HepG2 (cell line): ENCODE measurements around the gene CITED2. TPM values are rescaled to one million over a fixed set of nuclear protein-coding genes. Genes with fewer than 3 reads are reported as not detected.
A peak's percentile ranks its signal among the peaks of the same experiment; 100 is the strongest.

Source experiments
- ASH2L ChIP-seq: fragments of 300-600, 200-600 bp; sonication (generic); IDR thresholded peaks from 2 replicates; pipeline ENCODE4 v1.7.0; 2017; ENCODE audit warnings: low read depth, mild to moderate bottlenecking, moderate library complexity, mixed read lengths, low read length; ENCODE audit not compliant: insufficient read length
- MTA1 ChIP-seq: sonication (generic); formaldehyde crosslinking; IDR thresholded peaks from 2 replicates; pipeline ENCODE4 v1.4.0; 2020; ENCODE audit warnings: missing genetic modification reagents, mild to moderate bottlenecking, borderline replicate concordance
- POLR2G ChIP-seq: fragments of 200-400 bp; formaldehyde crosslinking; IDR thresholded peaks from 2 replicates; pipeline ENCODE4 v1.6.1; 2018; ENCODE audit warnings: mild to moderate bottlenecking, low read depth, low read length, moderate library complexity
- RAD21 ChIP-seq: fragments of 450-650 bp; formaldehyde crosslinking; IDR thresholded peaks from 2 replicates; pipeline ENCODE4 v1.5.0; 2020; ENCODE audit warnings: mild to moderate bottlenecking
- SALL2 ChIP-seq: sonication (generic); formaldehyde crosslinking; IDR thresholded peaks from 2 replicates; pipeline ENCODE4 v1.8.1; 2023; ENCODE audit warnings: mild to moderate bottlenecking, missing genetic modification reagents, inconsistent platforms
- SAP130 ChIP-seq: IDR thresholded peaks from 2 replicates; pipeline ENCODE4 v1.6.1; 2016; ENCODE audit warnings: low read depth
- SOX6 ChIP-seq, 2 experiments: fragments of 450-650 bp in 1 of 2; sonication (generic) in 1 of 2; formaldehyde crosslinking in 1 of 2; IDR thresholded peaks; 2 replicates each; pipeline versions ENCODE4 v1.4.0 to v1.6.1; 2017 to 2020; ENCODE audit warnings: antibody characterized with exemption in 1 of 2, mild to moderate bottlenecking in 1 of 2, missing genetic modification reagents in 1 of 2
- YY1 ChIP-seq: IDR thresholded peaks from 2 replicates; pipeline ENCODE4 v1.6.1; 2011; ENCODE audit warnings: low read length, low read depth, moderate library complexity, mild to moderate bottlenecking; ENCODE audit not compliant: insufficient read depth, insufficient replicate concordance
- ZNF501 ChIP-seq: sonication (generic); formaldehyde crosslinking; IDR thresholded peaks from 2 replicates; pipeline ENCODE4 v1.5.1; 2020; ENCODE audit warnings: mild to moderate bottlenecking, moderate library complexity, missing genetic modification reagents
- ZNF563 ChIP-seq: sonication (generic); formaldehyde crosslinking; IDR thresholded peaks from 2 replicates; pipeline ENCODE4 v1.8.0; 2022; ENCODE audit warnings: mild to moderate bottlenecking, moderate library complexity, missing genetic modification reagents
- ZNF850 ChIP-seq: sonication (generic); formaldehyde crosslinking; conservative IDR thresholded peaks from 2 replicates; pipeline ENCODE4 v1.9.0; 2021; ENCODE audit warnings: mild to moderate bottlenecking, missing genetic modification reagents
- polyA plus RNA-seq, 8 experiments: library from polyadenylated mRNA; depleted of rRNA in 3 of 8; stranded (reverse) in 7 of 8; unstranded in 1 of 8; fragments of >200 nt; fragmentation: Illumina TruSeq in 4 of 8; extraction: Trizol in 4 of 8; gene quantifications; 2 replicates each; pipeline versions ENCODE4 v1.2.1 to v1.2.3, GENCODE V29; 2011 to 2016; ENCODE audit warnings: low read depth in 4 of 8, missing spikeins in 1 of 8, mixed read lengths in 1 of 8; ENCODE audit not compliant: insufficient read depth in 1 of 8
- total RNA-seq, 5 experiments: library from RNA; depleted of rRNA; stranded (reverse); fragments of >200 nt; fragmentation: Illumina TruSeq; extraction: Trizol; gene quantifications; 2 replicates each; pipeline ENCODE4 v1.2.3, GENCODE V29; 2016; ENCODE audit warnings: low read depth in 1 of 5
- TF ChIP-seq, protein P1 (sequence below): sonication (generic); formaldehyde crosslinking; conservative IDR thresholded peaks from 2 replicates; pipeline ENCODE4 v1.4.0; 2020; ENCODE audit warnings: missing genetic modification reagents
- TF ChIP-seq, protein P2 (sequence below): sonication (generic); formaldehyde crosslinking; IDR thresholded peaks from 2 replicates; pipeline ENCODE4 v1.4.0; 2020; ENCODE audit warnings: missing genetic modification reagents, mild to moderate bottlenecking, borderline replicate concordance
- TF ChIP-seq, protein P3 (sequence below): sonication (generic); formaldehyde crosslinking; IDR thresholded peaks from 2 replicates; pipeline ENCODE4 v1.8.1; 2023; ENCODE audit warnings: mild to moderate bottlenecking, missing genetic modification reagents
- TF ChIP-seq, protein P4 (sequence below): sonication (generic); formaldehyde crosslinking; IDR thresholded peaks from 2 replicates; pipeline ENCODE4 v1.4.0; 2020; ENCODE audit warnings: missing genetic modification reagents; ENCODE audit errors: not compliant biosample characterization
- TF ChIP-seq, protein P5 (sequence below): sonication (generic); formaldehyde crosslinking; IDR thresholded peaks from 2 replicates; pipeline ENCODE4 v1.4.0; 2020; ENCODE audit warnings: missing genetic modification reagents
- TF ChIP-seq, protein P6 (sequence below): sonication (generic); formaldehyde crosslinking; IDR thresholded peaks from 2 replicates; pipeline ENCODE4 v1.4.0; 2020; ENCODE audit warnings: mild to moderate bottlenecking, missing genetic modification reagents

CITED2 gene
- total and polyA plus RNA-seq, 2 of the 13 experiments (the other 11 are each of a cell fraction or from before 2014, with no cell fraction given): 17.6 to 57.2 TPM

DNA sequence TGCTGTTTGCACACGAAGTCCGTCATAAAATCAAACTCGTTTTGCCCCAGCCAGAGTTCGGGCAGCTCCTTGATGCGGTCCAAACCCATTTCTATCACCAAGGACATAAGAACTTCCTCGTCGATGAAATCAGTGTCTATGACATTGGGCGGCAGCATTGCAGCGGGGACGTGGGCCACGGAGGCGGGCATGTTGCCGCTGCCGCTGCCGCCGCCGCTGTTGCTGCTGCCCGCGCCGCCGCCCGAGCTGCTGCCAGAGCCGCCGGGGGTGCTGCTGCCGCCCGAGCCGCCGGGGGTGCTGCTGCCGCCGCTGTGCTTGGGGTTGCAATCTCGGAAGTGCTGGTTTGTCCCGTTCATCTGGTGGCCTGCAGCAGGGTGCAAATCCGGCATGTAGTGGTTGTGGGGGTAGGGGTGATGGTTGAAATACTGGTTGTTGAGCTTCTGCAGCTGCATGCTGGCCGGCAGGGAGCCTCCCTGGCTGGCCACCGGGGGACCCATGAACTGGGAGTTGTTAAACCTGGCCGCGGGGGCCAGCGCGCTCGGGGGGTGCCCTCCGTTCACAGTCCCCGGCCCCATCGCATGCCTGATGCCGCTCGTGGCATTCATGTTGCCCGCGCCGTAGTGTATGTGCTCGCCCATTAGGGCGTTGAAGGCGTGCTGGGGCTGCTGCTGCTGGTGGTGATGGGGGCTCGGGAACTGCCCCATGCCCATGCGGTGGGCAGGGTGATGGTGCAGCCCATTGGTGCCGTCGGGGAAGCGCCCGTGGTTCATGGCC, 1.1 kb downstream of the CITED2 start (continued):
- no peak for TF ChIP-seq ZNF850 (CRISPR knock-in tag)
- TF ChIP-seq RAD21: peak; percentile 71
- TF ChIP-seq, protein P1, sequence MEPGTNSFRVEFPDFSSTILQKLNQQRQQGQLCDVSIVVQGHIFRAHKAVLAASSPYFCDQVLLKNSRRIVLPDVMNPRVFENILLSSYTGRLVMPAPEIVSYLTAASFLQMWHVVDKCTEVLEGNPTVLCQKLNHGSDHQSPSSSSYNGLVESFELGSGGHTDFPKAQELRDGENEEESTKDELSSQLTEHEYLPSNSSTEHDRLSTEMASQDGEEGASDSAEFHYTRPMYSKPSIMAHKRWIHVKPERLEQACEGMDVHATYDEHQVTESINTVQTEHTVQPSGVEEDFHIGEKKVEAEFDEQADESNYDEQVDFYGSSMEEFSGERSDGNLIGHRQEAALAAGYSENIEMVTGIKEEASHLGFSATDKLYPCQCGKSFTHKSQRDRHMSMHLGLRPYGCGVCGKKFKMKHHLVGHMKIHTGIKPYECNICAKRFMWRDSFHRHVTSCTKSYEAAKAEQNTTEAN: peak; percentile 52; the same call in 1 of the 2 replicates
- TF ChIP-seq, protein P2, sequence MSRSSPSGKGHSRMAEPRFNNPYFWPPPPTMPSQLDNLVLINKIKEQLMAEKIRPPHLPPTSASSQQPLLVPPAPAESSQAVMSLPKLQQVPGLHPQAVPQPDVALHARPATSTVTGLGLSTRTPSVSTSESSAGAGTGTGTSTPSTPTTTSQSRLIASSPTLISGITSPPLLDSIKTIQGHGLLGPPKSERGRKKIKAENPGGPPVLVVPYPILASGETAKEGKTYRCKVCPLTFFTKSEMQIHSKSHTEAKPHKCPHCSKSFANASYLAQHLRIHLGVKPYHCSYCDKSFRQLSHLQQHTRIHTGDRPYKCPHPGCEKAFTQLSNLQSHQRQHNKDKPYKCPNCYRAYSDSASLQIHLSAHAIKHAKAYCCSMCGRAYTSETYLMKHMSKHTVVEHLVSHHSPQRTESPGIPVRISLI (CRISPR knock-in tag): peak; percentile 30; the same call in 1 of the 2 replicates
- TF ChIP-seq MTA1 (CRISPR knock-in tag): peak; percentile 25; the same call in 1 of the 2 replicates
- TF ChIP-seq, protein P3, sequence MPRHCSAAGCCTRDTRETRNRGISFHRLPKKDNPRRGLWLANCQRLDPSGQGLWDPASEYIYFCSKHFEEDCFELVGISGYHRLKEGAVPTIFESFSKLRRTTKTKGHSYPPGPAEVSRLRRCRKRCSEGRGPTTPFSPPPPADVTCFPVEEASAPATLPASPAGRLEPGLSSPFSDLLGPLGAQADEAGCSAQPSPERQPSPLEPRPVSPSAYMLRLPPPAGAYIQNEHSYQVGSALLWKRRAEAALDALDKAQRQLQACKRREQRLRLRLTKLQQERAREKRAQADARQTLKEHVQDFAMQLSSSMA (CRISPR knock-in tag): peak; percentile 76; the same call in 1 of the 2 replicates
- TF ChIP-seq POLR2G: no peak; the same call in none of the 2 replicates
- peak; percentile 86 for TF ChIP-seq ASH2L
- peak; percentile 52; the same call in 1 of the 2 replicates for TF ChIP-seq SALL2 (CRISPR knock-in tag)
- TF ChIP-seq, protein P4, sequence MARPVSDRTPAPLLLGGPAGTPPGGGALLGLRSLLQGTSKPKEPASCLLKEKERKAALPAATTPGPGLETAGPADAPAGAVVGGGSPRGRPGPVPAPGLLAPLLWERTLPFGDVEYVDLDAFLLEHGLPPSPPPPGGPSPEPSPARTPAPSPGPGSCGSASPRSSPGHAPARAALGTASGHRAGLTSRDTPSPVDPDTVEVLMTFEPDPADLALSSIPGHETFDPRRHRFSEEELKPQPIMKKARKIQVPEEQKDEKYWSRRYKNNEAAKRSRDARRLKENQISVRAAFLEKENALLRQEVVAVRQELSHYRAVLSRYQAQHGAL (CRISPR knock-in tag): peak; percentile 74
- TF ChIP-seq ZNF501 (CRISPR knock-in tag): no peak
- peak; percentile 53 for TF ChIP-seq SAP130
- TF ChIP-seq ZNF563: peak; percentile 57; the same call in 1 of the 2 replicates
- no peak for TF ChIP-seq SOX6 (IDR thresholded peaks at IDR 0.05)
- no peak for TF ChIP-seq SOX6 (CRISPR knock-in tag; IDR thresholded peaks at IDR 0.05)
- TF ChIP-seq, protein P5, sequence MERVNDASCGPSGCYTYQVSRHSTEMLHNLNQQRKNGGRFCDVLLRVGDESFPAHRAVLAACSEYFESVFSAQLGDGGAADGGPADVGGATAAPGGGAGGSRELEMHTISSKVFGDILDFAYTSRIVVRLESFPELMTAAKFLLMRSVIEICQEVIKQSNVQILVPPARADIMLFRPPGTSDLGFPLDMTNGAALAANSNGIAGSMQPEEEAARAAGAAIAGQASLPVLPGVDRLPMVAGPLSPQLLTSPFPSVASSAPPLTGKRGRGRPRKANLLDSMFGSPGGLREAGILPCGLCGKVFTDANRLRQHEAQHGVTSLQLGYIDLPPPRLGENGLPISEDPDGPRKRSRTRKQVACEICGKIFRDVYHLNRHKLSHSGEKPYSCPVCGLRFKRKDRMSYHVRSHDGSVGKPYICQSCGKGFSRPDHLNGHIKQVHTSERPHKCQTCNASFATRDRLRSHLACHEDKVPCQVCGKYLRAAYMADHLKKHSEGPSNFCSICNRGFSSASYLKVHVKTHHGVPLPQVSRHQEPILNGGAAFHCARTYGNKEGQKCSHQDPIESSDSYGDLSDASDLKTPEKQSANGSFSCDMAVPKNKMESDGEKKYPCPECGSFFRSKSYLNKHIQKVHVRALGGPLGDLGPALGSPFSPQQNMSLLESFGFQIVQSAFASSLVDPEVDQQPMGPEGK (CRISPR knock-in tag): peak; percentile 73
- peak; percentile 43 for TF ChIP-seq YY1
- TF ChIP-seq, protein P6, sequence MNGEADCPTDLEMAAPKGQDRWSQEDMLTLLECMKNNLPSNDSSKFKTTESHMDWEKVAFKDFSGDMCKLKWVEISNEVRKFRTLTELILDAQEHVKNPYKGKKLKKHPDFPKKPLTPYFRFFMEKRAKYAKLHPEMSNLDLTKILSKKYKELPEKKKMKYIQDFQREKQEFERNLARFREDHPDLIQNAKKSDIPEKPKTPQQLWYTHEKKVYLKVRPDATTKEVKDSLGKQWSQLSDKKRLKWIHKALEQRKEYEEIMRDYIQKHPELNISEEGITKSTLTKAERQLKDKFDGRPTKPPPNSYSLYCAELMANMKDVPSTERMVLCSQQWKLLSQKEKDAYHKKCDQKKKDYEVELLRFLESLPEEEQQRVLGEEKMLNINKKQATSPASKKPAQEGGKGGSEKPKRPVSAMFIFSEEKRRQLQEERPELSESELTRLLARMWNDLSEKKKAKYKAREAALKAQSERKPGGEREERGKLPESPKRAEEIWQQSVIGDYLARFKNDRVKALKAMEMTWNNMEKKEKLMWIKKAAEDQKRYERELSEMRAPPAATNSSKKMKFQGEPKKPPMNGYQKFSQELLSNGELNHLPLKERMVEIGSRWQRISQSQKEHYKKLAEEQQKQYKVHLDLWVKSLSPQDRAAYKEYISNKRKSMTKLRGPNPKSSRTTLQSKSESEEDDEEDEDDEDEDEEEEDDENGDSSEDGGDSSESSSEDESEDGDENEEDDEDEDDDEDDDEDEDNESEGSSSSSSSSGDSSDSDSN (CRISPR knock-in tag): peak; percentile 79; the same call in 1 of the 2 replicates
